SK-N-MC (cell line): ENCODE results near the gene CHN2.

Experiments used
- EZH2 ChIP-seq: fragments of 200-600 bp; sonication (generic); IDR thresholded peaks from one replicate; pipeline ENCODE4 v1.6.1; 2017; ENCODE audit warnings: antibody characterized with exemption
- FOXP2 ChIP-seq: optimal IDR thresholded peaks from 2 replicates; pipeline ENCODE3; 2011; ENCODE audit warnings: mild to moderate bottlenecking, moderate library complexity; ENCODE audit not compliant: insufficient read depth; ENCODE audit errors: extremely low read length, control extremely low read depth
- POLR2AphosphoS5 ChIP-seq: IDR thresholded peaks from 2 replicates; pipeline ENCODE4 v1.6.1; 2012; ENCODE audit warnings: mild to moderate bottlenecking, low read depth, low read length, borderline replicate concordance

GRCh38 chr7:29146057-29146706 lies 48.4 kb upstream of the CHN2 start, which contains the start of gene CPVL:
- TF ChIP-seq EZH2, result no peak
- TF ChIP-seq POLR2AphosphoS5, result peak; percentile 95
- no peak for TF ChIP-seq FOXP2
